ENCODE results near the gene P2RY14. TPM values are rescaled to one million over a fixed set of nuclear protein-coding genes. Genes with fewer than 3 reads are reported as not detected.

Gene P2RY14
- total RNA-seq, 4 donors from 2014 or later: 0.60 to 11.3 (median 7.2) TPM; not detected in 1

DNA sequence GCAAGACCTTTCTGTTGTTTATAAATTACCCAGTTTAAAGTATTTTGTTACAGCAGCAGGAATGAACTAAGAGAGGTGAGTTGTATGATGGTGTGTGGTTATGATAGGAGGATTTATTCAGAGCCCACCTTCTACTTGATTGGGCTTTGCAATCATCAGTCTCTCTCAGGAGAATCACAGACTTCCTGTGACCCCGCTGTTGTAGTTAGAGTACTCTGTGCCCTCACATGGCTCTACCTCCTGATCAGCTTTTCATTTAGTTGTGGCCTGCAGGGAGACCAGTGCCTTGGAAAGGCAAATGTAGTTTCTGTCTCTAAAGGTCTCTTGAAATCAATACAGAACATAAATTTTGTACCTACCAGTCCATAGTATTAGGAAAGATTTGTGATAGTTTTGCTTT is 7.6 kb upstream of the P2RY14 start:
- Histone ChIP-seq H3K4me1 (peaks cover 0 to 15% (median 8%) of the 10 kb centered on the region in 4 donors), H3K27ac (no peak overlapping the region), H3K27me3 (no peaks in the 10 kb centered on the region), H3K9me3 (no peaks in the 10 kb centered on the region), H3K36me3 (no peaks in the 10 kb centered on the region), H3K4me3 (no peak overlapping the region)
- intact Hi-C loops (cut with DNase I; ENCODE audit: low total_unique reads): no loop called here
- TF ChIP-seq POLR2AphosphoS5 (IDR thresholded peaks at IDR 0.05) (no peak), EP300 (IDR thresholded peaks at IDR 0.05; ENCODE audit: low read depth) (no peak), POLR2A (IDR thresholded peaks at IDR 0.05) (no peak)
- TF ChIP-seq, protein P1, sequence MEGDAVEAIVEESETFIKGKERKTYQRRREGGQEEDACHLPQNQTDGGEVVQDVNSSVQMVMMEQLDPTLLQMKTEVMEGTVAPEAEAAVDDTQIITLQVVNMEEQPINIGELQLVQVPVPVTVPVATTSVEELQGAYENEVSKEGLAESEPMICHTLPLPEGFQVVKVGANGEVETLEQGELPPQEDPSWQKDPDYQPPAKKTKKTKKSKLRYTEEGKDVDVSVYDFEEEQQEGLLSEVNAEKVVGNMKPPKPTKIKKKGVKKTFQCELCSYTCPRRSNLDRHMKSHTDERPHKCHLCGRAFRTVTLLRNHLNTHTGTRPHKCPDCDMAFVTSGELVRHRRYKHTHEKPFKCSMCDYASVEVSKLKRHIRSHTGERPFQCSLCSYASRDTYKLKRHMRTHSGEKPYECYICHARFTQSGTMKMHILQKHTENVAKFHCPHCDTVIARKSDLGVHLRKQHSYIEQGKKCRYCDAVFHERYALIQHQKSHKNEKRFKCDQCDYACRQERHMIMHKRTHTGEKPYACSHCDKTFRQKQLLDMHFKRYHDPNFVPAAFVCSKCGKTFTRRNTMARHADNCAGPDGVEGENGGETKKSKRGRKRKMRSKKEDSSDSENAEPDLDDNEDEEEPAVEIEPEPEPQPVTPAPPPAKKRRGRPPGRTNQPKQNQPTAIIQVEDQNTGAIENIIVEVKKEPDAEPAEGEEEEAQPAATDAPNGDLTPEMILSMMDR (IDR thresholded peaks at IDR 0.05): no peak
- WGBS, 2 donors (ENCODE audit: low coverage in 1 of 2): 70% methylated on average over 1 of the region's 1 CpG; no CpG with 5 or more reads in 1 of the 2 donors
- no peak for DNase-seq
- in situ Hi-C loops (cut with MboI; ENCODE audit: low pct_ligation_motif_present in 1 of 4, low pct_unique_long_range_greater_than_20kb in 1 of 4, low sequenced_read_pairs in 3 of 4): loop anchor here in 3 of 4 donors (5.0 to 25.0 kb wide), 4 partner anchors 61 to 524 kb away; partner anchors contain the start of gene SIAH2 (in 1 of the 3)

DNA sequence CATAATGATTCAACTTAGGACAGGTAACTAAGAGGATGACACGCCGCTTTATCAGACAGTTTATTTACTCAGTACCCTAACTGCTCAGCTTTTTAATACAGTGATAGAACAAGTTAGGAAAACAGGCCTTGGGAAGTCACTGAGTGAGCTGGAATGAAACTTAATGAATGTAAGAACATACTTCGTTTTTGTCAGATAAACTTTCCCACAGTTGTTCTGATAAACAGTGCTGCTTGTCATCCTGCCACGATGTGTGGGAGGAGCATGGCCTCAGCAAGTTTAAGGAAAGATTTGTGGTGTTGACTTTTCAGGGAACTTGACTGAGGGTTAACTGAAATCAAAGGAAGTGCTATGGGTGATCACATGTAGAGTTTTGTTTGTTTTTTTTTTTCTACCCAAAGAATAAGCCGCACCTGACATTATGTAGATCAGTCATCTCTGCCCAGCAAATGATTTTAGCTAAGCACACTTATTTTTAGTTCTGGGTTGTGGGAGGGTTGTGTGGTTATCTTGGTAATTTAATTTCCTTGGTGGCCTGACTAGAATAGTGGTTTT is 5.6 kb upstream of the P2RY14 start:
- Histone ChIP-seq H3K9me3 (no peaks in the 10 kb centered on the region), H3K27ac (peak overlapping the region in 3 of 4 donors; percentile 18 to 29 (median 25)), H3K27me3 (no peaks in the 10 kb centered on the region), H3K36me3 (no peaks in the 10 kb centered on the region), H3K4me1 (peaks cover 0 to 16% (median 8%) of the 10 kb centered on the region in 4 donors), H3K4me3 (no peak overlapping the region)
- no peak for TF ChIP-seq POLR2AphosphoS5 (IDR thresholded peaks at IDR 0.05)
- no peak for DNase-seq
- in situ Hi-C loops (cut with MboI; ENCODE audit: low pct_ligation_motif_present in 1 of 4, low pct_unique_long_range_greater_than_20kb in 1 of 4, low sequenced_read_pairs in 3 of 4): loop anchor here in 3 of 4 donors (10.0 to 25.0 kb wide), 3 partner anchors 59 to 522 kb away; partner anchors contain the start of gene SIAH2 (in 1 of the 3)
- 16 to 21% methylated on average over 4 to 5 of the region's 5 CpGs for WGBS, 2 donors (ENCODE audit: low coverage in 1 of 2)
- intact Hi-C loops (cut with DNase I; ENCODE audit: low total_unique reads): loop anchor here (2.0 to 5.0 kb wide), 2 partner anchors 57 to 117 kb away; no protein-coding TSS in a partner anchor

DNA sequence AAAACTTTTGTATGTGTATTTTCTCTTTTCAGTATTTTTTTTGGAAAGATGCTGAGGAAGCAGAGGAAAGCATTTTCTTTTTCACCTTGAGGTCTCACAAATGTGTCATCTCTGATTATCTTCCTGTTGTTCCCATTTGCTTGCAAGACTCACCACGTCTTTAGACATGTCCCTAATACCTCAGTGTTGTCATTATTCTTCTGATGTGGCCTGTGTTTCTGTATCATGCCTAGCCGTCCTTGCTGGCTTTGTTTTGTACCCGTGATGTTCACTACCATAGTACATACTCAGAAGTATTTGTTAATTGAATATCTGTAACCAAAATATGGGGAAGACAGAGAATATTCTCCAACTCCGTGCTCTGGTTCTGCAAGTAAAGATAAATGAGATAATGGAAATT is 5.0 kb upstream of the P2RY14 start:
- no peak for TF ChIP-seq POLR2AphosphoS5 (IDR thresholded peaks at IDR 0.05)
- TF ChIP-seq, protein P1 (IDR thresholded peaks at IDR 0.05): no peak
- no peak for TF ChIP-seq POLR2A (IDR thresholded peaks at IDR 0.05)
- DNase-seq: no peak
- Histone ChIP-seq H3K27ac (peak overlapping the region in 3 of 4 donors; percentile 18 to 29 (median 25)), H3K36me3 (no peaks in the 10 kb centered on the region), H3K9me3 (no peaks in the 10 kb centered on the region), H3K27me3 (no peaks in the 10 kb centered on the region), H3K4me3 (no peak overlapping the region), H3K4me1 (peaks cover 0 to 22% (median 8%) of the 10 kb centered on the region in 4 donors)
- in situ Hi-C loops (cut with MboI; ENCODE audit: low pct_ligation_motif_present in 1 of 4, low pct_unique_long_range_greater_than_20kb in 1 of 4, low sequenced_read_pairs in 3 of 4) (loop anchor here in 3 of 4 donors (10.0 to 25.0 kb wide), 3 partner anchors 59 to 521 kb away; partner anchors contain the start of gene SIAH2 (in 1 of the 3)), intact Hi-C loops (cut with DNase I; ENCODE audit: low total_unique reads) (loop anchor here (2.0 to 5.0 kb wide), 2 partner anchors 57 to 116 kb away; no protein-coding TSS in a partner anchor)
- WGBS, 2 donors (ENCODE audit: low coverage in 1 of 2): 50 to 52% methylated on average over 4 of the region's 4 CpGs

DNA sequence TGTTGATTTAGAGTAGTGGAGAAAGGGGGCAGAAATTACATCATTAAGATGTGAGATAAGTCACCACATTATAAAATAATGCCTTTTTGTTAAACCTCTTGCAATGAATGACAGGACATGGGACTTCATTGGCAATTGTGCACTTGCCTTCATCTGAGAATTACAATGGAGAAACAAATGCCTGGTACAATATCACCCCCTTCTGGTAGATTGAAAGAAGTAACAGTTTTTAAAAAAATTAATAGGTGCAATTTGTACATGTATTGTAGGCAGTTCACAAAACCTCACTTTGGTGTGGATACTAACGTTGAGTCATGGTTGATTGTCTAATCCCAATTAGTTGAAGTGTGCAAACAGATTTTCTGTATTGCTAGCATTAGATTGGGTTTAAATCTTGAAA is 4.6 kb upstream of the P2RY14 start:
- intact Hi-C loops (cut with DNase I; ENCODE audit: low total_unique reads): loop anchor here (2.0 to 5.0 kb wide), 2 partner anchors 56 to 116 kb away; no protein-coding TSS in a partner anchor
- peak overlapping the region in 3 of 4 donors; percentile 14 to 47 (median 25) for H3K27ac ChIP-seq

More for the DNA sequence above, 4.6 kb upstream of the P2RY14 start:
- Histone ChIP-seq H3K4me1 (peaks cover 0 to 22% (median 8%) of the 10 kb centered on the region in 4 donors), H3K9me3 (no peaks in the 10 kb centered on the region), H3K27me3 (no peaks in the 10 kb centered on the region), H3K4me3 (no peak overlapping the region), H3K36me3 (no peaks in the 10 kb centered on the region)
- 0% methylated on average over 1 of the region's 1 CpG for WGBS, 2 donors (ENCODE audit: low coverage in 1 of 2)
- in situ Hi-C loops (cut with MboI; ENCODE audit: low pct_ligation_motif_present in 1 of 4, low pct_unique_long_range_greater_than_20kb in 1 of 4, low sequenced_read_pairs in 3 of 4): loop anchor here in 3 of 4 donors (10.0 to 25.0 kb wide), 3 partner anchors 58 to 521 kb away; partner anchors contain the start of gene SIAH2 (in 1 of the 3)
- TF ChIP-seq EP300 (IDR thresholded peaks at IDR 0.05; ENCODE audit: low read depth): no peak
- TF ChIP-seq, protein P1 (IDR thresholded peaks at IDR 0.05): peak; percentile 65 to 85 (median 69)
- DNase-seq: no peak

Measured in transverse colon (tissue), 4 donors.